Cardiac muscle cell (in vitro differentiated cells and primary cell): ENCODE results near the gene NMB. TPM values are rescaled to one million over a fixed set of nuclear protein-coding genes. Genes with fewer than 3 reads are reported as not detected.

ENCODE experiments used
- DNase-seq, 2 donors: peaks; one replicate each; pipeline versions ENCODE4 v3.0.0 to v3.0.0-alpha.2; 2010 to 2017; ENCODE audit warnings: low read depth in 1 of 2, low spot score in 1 of 2
- H3K27ac ChIP-seq: fragments of 200-600 bp; sonication (generic); 2 replicates; pipeline ENCODE4 v1.5.1; 2016
- H3K27me3 ChIP-seq: fragments of 200-600 bp; sonication (generic); 2 replicates; pipeline ENCODE4 v1.6.0; 2016; ENCODE audit warnings: control low read depth
- H3K36me3 ChIP-seq: fragments of 200-600 bp; sonication (generic); 2 replicates; pipeline ENCODE4 v1.5.1; 2016; ENCODE audit warnings: control low read depth
- H3K4me1 ChIP-seq: fragments of 200-600 bp; sonication (generic); 2 replicates; pipeline ENCODE4 v1.8.1; 2017; ENCODE audit warnings: low read depth, mild to moderate bottlenecking, mixed run types
- H3K4me3 ChIP-seq: fragments of 200-600 bp; sonication (generic); 2 replicates; pipeline ENCODE4 v1.5.1; 2016; ENCODE audit warnings: mild to moderate bottlenecking
- H3K9me3 ChIP-seq: fragments of 200-600 bp; sonication (generic); 2 replicates; pipeline ENCODE4 v1.5.1; 2017; ENCODE audit warnings: low read depth, mild to moderate bottlenecking, control low read depth
- polyA plus RNA-seq: library from polyadenylated mRNA; unstranded; fragments of >200 nt; fragmentation: Nextera tagmentation; extraction: Ambion mirVana; gene quantifications from 2 replicates; pipeline ENCODE4 v1.2.1, GENCODE V29; 2016
- total RNA-seq: library from RNA; depleted of rRNA; stranded (reverse); fragments of >200 nt; gene quantifications from 2 replicates; pipeline ENCODE4 v1.2.3, GENCODE V29; 2016
- TF ChIP-seq, protein P1 (sequence below): IDR thresholded peaks from 2 replicates; pipeline ENCODE4 v1.5.1; 2012; ENCODE audit warnings: low read depth, mild to moderate bottlenecking, low read length

The NMB gene
- total and polyA plus RNA-seq, 2 experiments from 2014 or later: 4.1 to 9.0 TPM

DNA sequence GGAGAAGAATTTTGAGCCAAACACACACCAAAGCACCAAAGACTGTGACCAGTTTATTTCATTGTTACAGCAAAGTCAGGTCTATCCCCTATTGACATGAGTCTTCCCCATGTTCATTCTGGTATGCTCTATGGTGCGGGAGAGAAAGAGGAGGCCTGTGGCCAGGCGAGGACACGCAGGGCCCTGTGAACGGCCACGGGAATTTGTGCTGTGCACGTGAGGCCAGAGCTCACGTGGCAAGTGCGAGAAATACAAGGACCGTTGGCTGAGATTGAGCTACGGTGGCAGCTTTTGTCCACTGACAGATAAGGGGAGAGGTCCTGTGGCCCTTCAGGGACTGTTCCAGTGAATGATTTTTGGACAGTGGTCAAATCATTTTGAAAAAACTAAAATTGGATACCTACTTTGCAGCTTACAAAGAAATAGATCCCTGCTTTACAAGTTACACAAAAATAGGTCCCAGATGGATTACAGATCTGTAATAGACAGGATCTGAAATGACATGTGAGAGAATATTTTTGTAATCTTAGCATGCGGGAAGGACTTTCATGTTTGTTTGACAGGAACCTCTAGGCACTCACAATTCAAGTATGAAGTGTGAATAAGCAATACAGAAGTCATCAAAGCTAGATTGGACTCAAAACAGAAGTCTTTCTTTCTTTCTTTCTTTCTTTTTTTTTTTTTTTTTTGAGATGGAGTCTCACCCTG, 48.0 kb downstream of the NMB start:
- H3K27me3 ChIP-seq: no peaks in the 10 kb centered on the region
- H3K36me3 ChIP-seq: peaks cover 5% of the 10 kb centered on the region
- TF ChIP-seq, protein P1, sequence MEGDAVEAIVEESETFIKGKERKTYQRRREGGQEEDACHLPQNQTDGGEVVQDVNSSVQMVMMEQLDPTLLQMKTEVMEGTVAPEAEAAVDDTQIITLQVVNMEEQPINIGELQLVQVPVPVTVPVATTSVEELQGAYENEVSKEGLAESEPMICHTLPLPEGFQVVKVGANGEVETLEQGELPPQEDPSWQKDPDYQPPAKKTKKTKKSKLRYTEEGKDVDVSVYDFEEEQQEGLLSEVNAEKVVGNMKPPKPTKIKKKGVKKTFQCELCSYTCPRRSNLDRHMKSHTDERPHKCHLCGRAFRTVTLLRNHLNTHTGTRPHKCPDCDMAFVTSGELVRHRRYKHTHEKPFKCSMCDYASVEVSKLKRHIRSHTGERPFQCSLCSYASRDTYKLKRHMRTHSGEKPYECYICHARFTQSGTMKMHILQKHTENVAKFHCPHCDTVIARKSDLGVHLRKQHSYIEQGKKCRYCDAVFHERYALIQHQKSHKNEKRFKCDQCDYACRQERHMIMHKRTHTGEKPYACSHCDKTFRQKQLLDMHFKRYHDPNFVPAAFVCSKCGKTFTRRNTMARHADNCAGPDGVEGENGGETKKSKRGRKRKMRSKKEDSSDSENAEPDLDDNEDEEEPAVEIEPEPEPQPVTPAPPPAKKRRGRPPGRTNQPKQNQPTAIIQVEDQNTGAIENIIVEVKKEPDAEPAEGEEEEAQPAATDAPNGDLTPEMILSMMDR: no peak
- H3K27ac ChIP-seq: peak overlapping the region; percentile 62
- H3K4me3 ChIP-seq: no peak overlapping the region
- H3K9me3 ChIP-seq: no peaks in the 10 kb centered on the region
- DNase-seq: no peak
- no peaks in the 10 kb centered on the region for H3K4me1 ChIP-seq

DNA sequence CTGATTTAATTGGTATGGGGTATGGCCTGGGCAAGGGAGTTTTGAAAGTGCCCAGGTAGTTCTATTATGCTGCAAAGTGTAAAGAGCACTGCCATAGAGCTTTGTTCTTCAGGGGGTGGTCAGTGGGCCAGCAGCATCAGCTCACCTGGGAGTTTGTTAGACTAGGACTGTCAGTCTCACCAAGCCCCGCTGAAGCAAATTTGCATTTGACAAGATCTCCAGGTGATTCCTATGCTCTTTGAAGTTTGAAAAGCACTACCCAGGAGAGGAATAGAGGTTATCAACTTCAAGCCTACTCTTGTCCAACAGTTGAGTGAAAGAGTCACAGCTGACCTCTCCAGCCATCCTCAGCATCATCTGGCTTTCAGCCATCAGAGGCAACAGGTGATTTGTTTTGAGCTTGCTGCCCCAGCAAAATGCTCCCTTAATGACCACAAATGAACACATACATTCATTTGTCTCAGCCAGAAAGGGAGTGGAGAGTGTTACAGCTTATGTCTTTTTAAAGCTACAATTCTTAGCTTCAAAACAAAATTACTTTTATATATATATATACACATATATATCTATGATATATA, 49.2 kb downstream of the NMB start:
- H3K27me3 ChIP-seq: no peaks in the 10 kb centered on the region
- H3K36me3 ChIP-seq: peaks cover 9% of the 10 kb centered on the region
- H3K4me1 ChIP-seq: no peaks in the 10 kb centered on the region
- H3K27ac ChIP-seq: peak overlapping the region; percentile 62
- TF ChIP-seq, protein P1: no peak
- H3K4me3 ChIP-seq: no peak overlapping the region
- H3K9me3 ChIP-seq: no peaks in the 10 kb centered on the region
- DNase-seq: no peak

DNA sequence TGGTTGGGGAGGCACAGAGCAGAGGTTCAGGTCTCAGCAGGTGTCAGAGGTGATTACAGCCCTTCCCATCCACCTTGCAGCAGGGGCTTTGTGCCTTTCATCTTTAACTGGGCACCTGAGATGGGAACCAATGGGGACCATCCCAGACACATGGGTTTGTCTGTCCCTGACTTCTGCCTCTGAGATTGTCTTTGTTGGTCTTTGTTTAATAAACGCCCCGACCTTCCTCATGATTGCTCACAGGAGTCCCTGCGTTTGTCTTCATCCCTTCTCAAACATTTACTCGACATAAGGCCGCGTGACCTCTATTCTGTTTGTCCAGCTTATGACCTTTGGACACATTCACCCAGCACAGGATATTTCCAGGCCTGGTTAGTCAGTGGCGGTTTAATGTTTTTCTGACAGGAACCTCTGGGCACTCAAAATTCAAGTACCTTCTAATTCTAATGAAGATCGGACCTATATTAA, 51.3 kb downstream of the NMB start:
- H3K9me3 ChIP-seq: no peaks in the 10 kb centered on the region
- H3K27ac ChIP-seq: peak overlapping the region; percentile 51
- H3K4me1 ChIP-seq: no peaks in the 10 kb centered on the region
- no peak for DNase-seq
- TF ChIP-seq, protein P1: no peak
- H3K27me3 ChIP-seq: no peaks in the 10 kb centered on the region
- H3K36me3 ChIP-seq: peaks cover 11% of the 10 kb centered on the region
- no peak overlapping the region for H3K4me3 ChIP-seq

DNA sequence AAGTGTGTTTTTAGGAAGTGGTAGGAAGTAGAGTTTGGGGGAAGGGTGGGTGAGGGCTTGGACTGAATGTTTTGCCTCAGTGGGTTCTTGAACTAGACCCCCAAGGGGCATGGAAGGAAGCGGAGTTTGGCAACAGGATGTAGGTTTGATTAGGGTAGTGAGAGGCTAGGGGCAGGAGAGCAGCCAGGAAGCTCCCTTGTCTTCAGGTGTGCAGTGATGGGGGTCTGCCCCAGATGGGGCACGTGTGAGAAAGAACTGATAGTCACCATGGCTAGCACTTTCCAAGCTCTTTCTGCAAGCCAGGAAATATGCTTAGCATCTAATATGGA, 52.5 kb downstream of the NMB start:
- H3K4me1 ChIP-seq: no peaks in the 10 kb centered on the region
- TF ChIP-seq, protein P1: no peak
- H3K27me3 ChIP-seq: no peaks in the 10 kb centered on the region
- H3K4me3 ChIP-seq: no peak overlapping the region
- no peak for DNase-seq
- no peak overlapping the region for H3K27ac ChIP-seq
- no peaks in the 10 kb centered on the region for H3K9me3 ChIP-seq
- H3K36me3 ChIP-seq: peaks cover 11% of the 10 kb centered on the region

Other genes starting within 250 kb of the NMB start
- 24.4 and 38.3 TPM in 2 replicates for gene ZSCAN2, start 57.2 kb downstream of the NMB start, total RNA-seq
- gene ZSCAN2, start 57.2 kb downstream of the NMB start, polyA plus RNA-seq: 24.8 and 28.1 TPM in 2 replicates
- 25.0 and 31.8 TPM in 2 replicates for gene WDR73, start 3.9 kb downstream of the NMB start, total RNA-seq
- gene WDR73, start 3.9 kb downstream of the NMB start, polyA plus RNA-seq: 39.6 and 50.4 TPM in 2 replicates
- gene SEC11A, start 57.9 kb upstream of the NMB start, total RNA-seq: 137 and 146 TPM in 2 replicates
- 99.6 and 117 TPM in 2 replicates for gene SEC11A, start 57.9 kb upstream of the NMB start, polyA plus RNA-seq
- 16.0 and 19.2 TPM in 2 replicates for gene ZNF592, start 90.4 kb upstream of the NMB start, total RNA-seq
- 8.1 and 22.9 TPM in 2 replicates for gene ZNF592, start 90.4 kb upstream of the NMB start, polyA plus RNA-seq
- gene ALPK3, start 159.2 kb upstream of the NMB start, total RNA-seq: 44.6 and 52.1 TPM in 2 replicates
- 16.6 and 19.2 TPM in 2 replicates for gene ALPK3, start 159.2 kb upstream of the NMB start, polyA plus RNA-seq
- gene SLC28A1, start 226.5 kb upstream of the NMB start, total RNA-seq: 0.24 and 0.81 TPM in 2 replicates
- 0.41 and 0.45 TPM in 2 replicates for gene SLC28A1, start 226.5 kb upstream of the NMB start, polyA plus RNA-seq